KOPT-K1 (cell line): ENCODE results near the gene ZNF439.
"Not testable (repeated sequence)": the region's sequence is repeated elsewhere in the genome, so short reads cannot be mapped to it uniquely, and the experiment has no call there.

Source experiments
- H3K27ac ChIP-seq: fragments of 200-600 bp; sonication (generic); 2 replicates; pipeline ENCODE4 v1.5.1; 2016; ENCODE audit warnings: antibody characterized with exemption, mild to moderate bottlenecking, low read depth, low read length; ENCODE audit not compliant: poor library complexity, severe bottlenecking
- H3K36me3 ChIP-seq: fragments of 200-600 bp; sonication (generic); 2 replicates; pipeline ENCODE4 v1.5.1; 2017; ENCODE audit warnings: antibody characterized with exemption, mild to moderate bottlenecking, low read length, moderate library complexity; ENCODE audit not compliant: insufficient read depth
- H3K9me3 ChIP-seq: fragments of 200-600 bp; sonication (generic); 2 replicates; pipeline ENCODE4 v1.5.1; 2017; ENCODE audit warnings: antibody characterized with exemption, low read length, mild to moderate bottlenecking; ENCODE audit not compliant: insufficient read depth, poor library complexity, severe bottlenecking

Gene ZNF439

GRCh38 chr19:11848200-11848593 is 329 bp upstream of the ZNF439 start:
- peaks cover 33% of the 10 kb centered on the region for H3K9me3 ChIP-seq

GRCh38 chr19:11850289-11850688 is 1.8 kb downstream of the ZNF439 start:
- H3K27ac ChIP-seq = not testable (repeated sequence)
- Histone ChIP-seq H3K9me3 (peaks cover 54% of the 10 kb centered on the region), H3K36me3 (peaks cover 55% of the 10 kb centered on the region)

More at GRCh38 chr19:11848200-11848593, 329 bp upstream of the ZNF439 start:
- H3K27ac ChIP-seq = peak overlapping the region; percentile 83
- peaks cover 34% of the 10 kb centered on the region for H3K36me3 ChIP-seq

GRCh38 chr19:11853358-11853757 is 4.8 kb downstream of the ZNF439 start:
- Histone ChIP-seq H3K27ac (no peak overlapping the region), H3K36me3 (peaks cover 85% of the 10 kb centered on the region), H3K9me3 (peaks cover 81% of the 10 kb centered on the region)

GRCh38 chr19:11856596-11857250 is 8.2 kb downstream of the ZNF439 start:
- H3K27ac ChIP-seq = no peak overlapping the region
- peaks cover 99% of the 10 kb centered on the region for H3K36me3 ChIP-seq
- peaks cover 100% of the 10 kb centered on the region for H3K9me3 ChIP-seq

DNA sequence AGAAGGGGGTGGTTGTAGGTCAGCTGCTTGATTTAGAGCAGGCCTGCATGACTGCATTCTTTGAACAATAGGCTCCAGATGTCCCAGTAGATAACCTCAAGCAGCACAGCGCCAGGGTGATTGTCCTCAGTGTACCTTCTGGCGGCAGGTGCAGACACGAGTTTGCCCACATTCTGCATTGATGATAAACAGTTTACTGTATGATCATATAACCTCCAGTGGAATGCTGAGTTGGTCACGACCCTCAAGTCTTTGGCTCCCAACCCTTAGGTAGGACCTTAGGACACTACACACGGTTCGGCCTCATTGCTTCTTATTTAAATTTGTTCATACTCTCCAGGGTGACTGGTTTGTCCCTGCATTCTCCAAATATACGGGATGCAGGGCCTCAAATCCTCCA is 12.2 kb downstream of the ZNF439 start:
- Histone ChIP-seq H3K9me3 (peaks cover 100% of the 10 kb centered on the region), H3K36me3 (peaks cover 98% of the 10 kb centered on the region), H3K27ac (no peak overlapping the region)

DNA sequence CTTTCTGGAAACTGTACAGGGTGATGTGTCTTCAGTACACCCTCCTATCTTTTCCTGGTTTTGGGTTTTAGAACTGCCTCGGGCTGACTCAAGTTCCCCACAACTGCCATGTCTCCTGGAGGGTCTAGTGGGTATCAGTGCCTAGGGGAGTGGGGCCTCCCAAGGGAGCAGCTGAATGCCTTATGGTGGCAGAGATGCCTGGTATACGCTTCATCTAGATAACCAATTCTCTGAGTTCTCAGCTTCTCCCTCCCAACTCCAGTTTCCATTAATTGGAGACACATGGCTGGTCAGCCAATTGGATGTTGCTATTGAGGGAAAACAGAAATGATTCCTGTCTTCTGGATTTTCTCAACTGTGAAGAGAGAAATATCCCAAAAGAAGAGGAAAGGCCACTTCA is 12.8 kb downstream of the ZNF439 start:
- no peak overlapping the region for H3K27ac ChIP-seq
- peaks cover 100% of the 10 kb centered on the region for H3K9me3 ChIP-seq
- H3K36me3 ChIP-seq = peaks cover 98% of the 10 kb centered on the region

DNA sequence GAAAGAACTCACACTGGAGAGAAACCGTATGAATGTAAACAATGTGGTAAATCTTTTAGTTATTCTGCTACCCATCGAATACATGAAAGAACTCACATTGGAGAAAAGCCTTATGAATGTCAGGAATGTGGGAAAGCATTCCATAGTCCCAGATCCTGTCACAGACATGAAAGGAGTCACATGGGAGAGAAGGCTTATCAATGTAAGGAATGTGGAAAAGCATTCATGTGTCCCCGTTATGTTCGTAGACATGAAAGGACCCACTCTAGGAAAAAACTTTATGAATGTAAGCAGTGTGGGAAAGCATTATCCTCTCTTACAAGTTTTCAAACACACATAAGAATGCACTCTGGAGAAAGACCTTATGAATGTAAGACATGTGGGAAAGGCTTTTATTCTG is 19.2 kb downstream of the ZNF439 start:
- H3K27ac ChIP-seq = not testable (repeated sequence)
- peaks cover 99% of the 10 kb centered on the region for H3K9me3 ChIP-seq
- peaks cover 79% of the 10 kb centered on the region for H3K36me3 ChIP-seq

DNA sequence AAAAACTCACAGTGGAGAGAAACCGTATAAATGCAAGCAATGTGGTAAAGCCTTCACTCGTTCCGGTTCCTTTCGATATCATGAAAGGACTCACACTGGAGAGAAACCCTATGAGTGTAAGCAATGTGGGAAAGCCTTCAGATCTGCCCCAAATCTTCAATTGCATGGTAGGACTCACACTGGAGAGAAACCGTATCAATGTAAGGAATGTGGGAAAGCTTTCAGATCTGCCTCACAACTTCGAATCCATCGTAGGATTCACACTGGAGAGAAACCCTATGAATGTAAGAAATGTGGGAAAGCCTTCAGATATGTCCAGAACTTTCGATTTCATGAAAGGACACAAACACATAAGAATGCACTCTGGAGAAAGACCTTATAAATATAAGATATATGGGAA is 19.7 kb downstream of the ZNF439 start:
- Histone ChIP-seq H3K27ac (no peak overlapping the region), H3K36me3 (peaks cover 75% of the 10 kb centered on the region), H3K9me3 (peaks cover 98% of the 10 kb centered on the region)

DNA sequence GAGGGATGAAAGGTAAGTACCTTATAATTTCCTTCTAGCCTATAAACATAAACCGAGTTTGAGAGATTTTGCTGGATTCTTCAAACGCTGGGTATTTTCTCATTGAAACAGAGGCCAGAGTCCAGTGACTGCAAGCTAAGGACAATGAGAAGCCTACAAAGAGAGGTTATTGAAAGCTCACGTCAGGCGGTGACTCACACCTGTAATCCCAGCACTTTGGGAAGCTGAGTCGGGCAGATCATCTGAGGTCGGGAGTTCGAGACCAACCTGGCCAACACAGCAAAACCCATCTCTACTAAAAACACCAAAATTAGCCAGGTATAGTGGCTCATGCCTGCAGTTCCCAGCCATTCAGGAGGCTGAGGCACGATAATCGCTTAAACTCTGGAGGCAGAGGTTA is 24.1 kb downstream of the ZNF439 start:
- peaks cover 54% of the 10 kb centered on the region for H3K9me3 ChIP-seq
- H3K36me3 ChIP-seq = peaks cover 30% of the 10 kb centered on the region
- no peak overlapping the region for H3K27ac ChIP-seq

GRCh38 chr19:11873762-11874161 is 25.2 kb downstream of the ZNF439 start:
- Histone ChIP-seq H3K9me3 (peaks cover 43% of the 10 kb centered on the region), H3K36me3 (peaks cover 19% of the 10 kb centered on the region), H3K27ac (no peak overlapping the region)

DNA sequence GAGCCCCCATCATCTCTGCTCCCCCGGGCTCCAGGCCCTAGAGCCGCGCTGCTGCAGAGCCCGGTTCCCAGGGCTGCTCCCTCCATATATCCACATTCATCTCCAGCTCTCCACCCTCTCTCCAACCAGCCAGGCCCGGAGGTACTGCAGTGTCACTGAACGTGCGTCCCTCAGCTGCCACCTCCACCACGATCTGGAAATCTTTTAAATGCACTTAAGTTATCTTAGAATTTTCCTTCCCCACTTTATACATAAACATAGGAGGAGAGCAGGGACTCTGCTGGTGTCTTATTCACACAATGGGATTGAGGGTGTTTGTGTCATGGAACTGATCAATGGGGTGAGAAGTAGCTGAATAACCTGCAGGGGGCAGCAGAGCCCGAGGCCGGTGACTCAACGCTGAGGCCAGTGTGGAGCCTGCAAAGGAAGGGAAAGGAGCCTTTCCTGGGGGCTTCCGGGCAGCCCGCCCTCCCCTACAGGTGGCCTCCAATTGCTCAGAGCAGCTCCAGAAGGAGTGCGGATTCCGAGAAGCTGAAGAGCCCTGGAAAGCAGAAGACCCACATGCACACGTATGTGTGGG is 31.3 kb downstream of the ZNF439 start:
- not testable (repeated sequence) for H3K27ac ChIP-seq, H3K9me3 ChIP-seq, H3K36me3 ChIP-seq

DNA sequence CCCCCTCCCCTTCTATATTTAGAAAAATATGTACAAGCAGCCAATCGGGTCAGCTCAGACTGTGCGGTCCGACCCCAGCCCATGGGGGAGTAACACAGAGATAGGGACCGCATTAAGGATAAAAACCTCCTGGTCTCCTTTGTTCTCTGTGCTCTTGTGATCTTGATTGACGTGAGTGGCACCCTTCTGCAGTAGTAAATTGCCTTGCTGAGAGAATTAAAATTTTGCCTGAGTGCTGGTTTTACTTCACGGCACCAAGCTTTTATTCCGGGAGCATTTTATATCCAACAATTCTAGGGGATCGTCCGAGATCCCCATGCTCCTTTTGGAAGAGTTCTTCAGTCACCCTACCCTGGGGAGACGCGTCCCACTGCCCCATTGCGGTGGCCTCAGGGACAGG is 32.1 kb downstream of the ZNF439 start:
- Histone ChIP-seq H3K9me3 (peaks cover 6% of the 10 kb centered on the region), H3K27ac (no peak overlapping the region), H3K36me3 (no peaks in the 10 kb centered on the region)

- H3K9me3 ChIP-seq = peaks cover 6% of the 10 kb centered on the region
- no peak overlapping the region for H3K27ac ChIP-seq
- H3K36me3 ChIP-seq = no peaks in the 10 kb centered on the region
Observed at GRCh38 chr19:11881151-11881800, 32.8 kb downstream of the ZNF439 start.

DNA sequence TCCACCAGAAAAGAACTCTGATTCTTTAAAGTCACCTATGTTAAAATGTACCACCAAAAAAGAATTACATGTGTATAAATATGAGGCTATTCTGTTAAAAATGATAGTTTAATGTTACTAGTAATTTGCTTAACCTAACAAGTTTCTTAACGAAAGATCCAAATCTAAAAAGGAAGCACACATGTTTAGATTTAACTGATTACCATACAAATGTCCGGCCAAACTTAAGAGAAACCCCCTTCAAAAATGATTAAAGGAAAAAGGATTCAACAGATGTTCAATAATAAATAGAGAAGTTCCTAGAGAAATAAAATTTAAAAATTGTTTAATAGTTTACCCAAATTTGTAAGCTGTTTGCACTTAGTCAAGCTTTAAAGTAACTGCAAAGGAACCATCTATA is 34.1 kb downstream of the ZNF439 start:
- Histone ChIP-seq H3K9me3 (peaks cover 6% of the 10 kb centered on the region), H3K27ac (no peak overlapping the region), H3K36me3 (no peaks in the 10 kb centered on the region)

GRCh38 chr19:11887234-11887610 is 38.7 kb downstream of the ZNF439 start:
- H3K27ac ChIP-seq = peak overlapping the region; percentile 77

More at GRCh38 chr19:11887234-11887610, 38.7 kb downstream of the ZNF439 start:
- Histone ChIP-seq H3K9me3 (no peaks in the 10 kb centered on the region), H3K36me3 (no peaks in the 10 kb centered on the region)
